PFSK-1 (cell line): ENCODE data around the gene EIF4B.

Experiments
- FOXP2 ChIP-seq: optimal IDR thresholded peaks from 2 replicates; pipeline ENCODE3; 2011; ENCODE audit warnings: borderline replicate concordance, control low read depth, inconsistent platforms; ENCODE audit not compliant: insufficient read depth; ENCODE audit errors: extremely low read length, extremely low read depth
- POLR2AphosphoS5 ChIP-seq: IDR thresholded peaks from 2 replicates; pipeline ENCODE4 v1.6.1; 2012; ENCODE audit warnings: low read depth, mild to moderate bottlenecking, control low read depth, low read length, moderate library complexity
- REST ChIP-seq, 2 experiments: IDR thresholded peaks; 2 replicates each; pipeline versions ENCODE4 v1.6.1 to v1.8.0; 2011 to 2012; ENCODE audit warnings: low read depth in 2 of 2, low read length in 2 of 2, control low read depth in 1 of 2, inconsistent platforms in 1 of 2, mild to moderate bottlenecking in 1 of 2, moderate library complexity in 1 of 2; ENCODE audit not compliant: insufficient read depth in 1 of 2
- SIN3A ChIP-seq: IDR thresholded peaks from 2 replicates; pipeline ENCODE4 v1.6.1; 2012; ENCODE audit warnings: mild to moderate bottlenecking, low read length, moderate library complexity, borderline replicate concordance; ENCODE audit not compliant: insufficient read depth
- TAF1 ChIP-seq: IDR thresholded peaks from 2 replicates; pipeline ENCODE4 v1.6.1; 2012; ENCODE audit warnings: low read length, control low read depth, borderline replicate concordance; ENCODE audit not compliant: insufficient read depth

- TF ChIP-seq TAF1 (no peak), POLR2AphosphoS5 (no peak), REST (IDR thresholded peaks at IDR 0.05; ENCODE audit: insufficient read depth in 1 of 2, low read depth in 2 of 2, low read length in 2 of 2) (no peak), SIN3A (no peak), FOXP2 (no peak)
These were observed 58.6 kb downstream of the EIF4B start for GRCh38 chr12:53064613-53065436.
